Effector CD4-positive, alpha-beta T cell (primary cell): Measurements from ENCODE around the gene ADM2.

Experiments used
- DNase-seq: peaks from one replicate; pipeline ENCODE4 v3.0.0-alpha.2; 2020

ADM2 gene

GRCh38 chr22:50467773-50468440 lies 13.4 kb upstream of the ADM2 start:
- DNase-seq, result no peak

GRCh38 chr22:50468626-50469025 lies 12.7 kb upstream of the ADM2 start:
- no peak for DNase-seq

- DNase-seq, result peak; percentile 96
These were observed 11.7 kb upstream of the ADM2 start for GRCh38 chr22:50469377-50470305.

- DNase-seq, result no peak
These were observed 10.9 kb upstream of the ADM2 start for GRCh38 chr22:50470491-50470890.

- no peak for DNase-seq
These were observed 10.0 kb upstream of the ADM2 start for GRCh38 chr22:50471197-50471847.

- DNase-seq, result no peak
These were observed 9.4 kb upstream of the ADM2 start for GRCh38 chr22:50471962-50472361.

GRCh38 chr22:50473088-50473487 lies 8.3 kb upstream of the ADM2 start:
- peak; percentile 49 for DNase-seq

GRCh38 chr22:50473855-50474671 lies 7.3 kb upstream of the ADM2 start:
- DNase-seq, result no peak

- peak; percentile 83 for DNase-seq
These were observed 6.4 kb upstream of the ADM2 start, which contains the start of gene SBF1 for GRCh38 chr22:50474710-50475651. Gene SBF1, minus strand, starts transcription at chr22:50475035. Its CDS starts 195 bp downstream, at chr22:50474840.

GRCh38 chr22:50475652-50476002 lies 5.7 kb upstream of the ADM2 start:
- DNase-seq, result no peak

- DNase-seq, result no peak
These were observed 4.5 kb upstream of the ADM2 start for GRCh38 chr22:50476868-50477267.

- DNase-seq, result no peak
These were observed 3.4 kb upstream of the ADM2 start for GRCh38 chr22:50477923-50478322.

GRCh38 chr22:50479721-50480120 lies 1.6 kb upstream of the ADM2 start:
- no peak for DNase-seq

- DNase-seq, result no peak
These were observed 301 bp upstream of the ADM2 start for GRCh38 chr22:50481045-50481439.

GRCh38 chr22:50482107-50483074 lies 1.0 kb downstream of the ADM2 start:
- no peak for DNase-seq

- no peak for DNase-seq
These were observed 1.8 kb downstream of the ADM2 start for GRCh38 chr22:50483106-50483505.

- no peak for DNase-seq
These were observed 2.2 kb downstream of the ADM2 start for GRCh38 chr22:50483556-50483955.

GRCh38 chr22:50483977-50484853 lies 2.9 kb downstream of the ADM2 start:
- DNase-seq, result no peak
